Natural killer cell (primary cell): Measurements from ENCODE around the gene SERPIND1. TPM values are rescaled to one million over a fixed set of nuclear protein-coding genes. Genes with fewer than 3 reads are reported as not detected.

Source experiments
- ATAC-seq, 3 donors: fragments of 150-1000 bp in 2 of 3; fragments of 200-7000 bp in 1 of 3; cut with Tn5 transposase; 1 replicate in 1 of 3; 2 replicates in 2 of 3; pipeline ENCODE4 v1.10.0; 2021; ENCODE audit warnings: mild to moderate bottlenecking in 2 of 3, moderate library complexity in 2 of 3
- DNase-seq, 2 donors: peaks; one replicate each; pipeline versions ENCODE4 v3.0.0 to v3.0.0-alpha.2; 2013 to 2021; ENCODE audit warnings: mixed read lengths in 1 of 2
- H3K27ac ChIP-seq: one replicate; pipeline ENCODE4 v1.5.1; 2013; ENCODE audit warnings: mild to moderate bottlenecking, low read length
- H3K27me3 ChIP-seq: one replicate; pipeline ENCODE4 v1.6.1; 2013; ENCODE audit warnings: low read length; ENCODE audit not compliant: control insufficient read depth, insufficient read depth
- H3K36me3 ChIP-seq: one replicate; pipeline ENCODE4 v1.6.1; 2013; ENCODE audit warnings: low read length; ENCODE audit not compliant: control insufficient read depth, insufficient read depth
- H3K4me1 ChIP-seq: one replicate; pipeline ENCODE4 v1.6.1; 2013; ENCODE audit warnings: low read length; ENCODE audit not compliant: control insufficient read depth, insufficient read depth
- H3K4me3 ChIP-seq: one replicate; pipeline ENCODE4 v1.5.1; 2013; ENCODE audit warnings: low read length
- H3K9me3 ChIP-seq: one replicate; pipeline ENCODE4 v1.6.1; 2013; ENCODE audit warnings: low read length; ENCODE audit not compliant: control insufficient read depth, insufficient read depth
- H3K27ac Mint-ChIP-seq, 2 donors: one replicate each; pipeline ENCODE4 v1.8.0; 2022; ENCODE audit warnings: mild to moderate bottlenecking in 2 of 2, mixed read lengths in 2 of 2, moderate library complexity in 1 of 2
- H3K27me3 Mint-ChIP-seq, 2 donors: one replicate each; pipeline ENCODE4 v1.8.0; 2022; ENCODE audit warnings: low read depth in 2 of 2, mixed read lengths in 2 of 2
- H3K36me3 Mint-ChIP-seq: one replicate; pipeline ENCODE4 v1.8.0; 2022; ENCODE audit warnings: mixed read lengths
- H3K4me1 Mint-ChIP-seq, 2 donors: one replicate each; pipeline ENCODE4 v1.8.0; 2022; ENCODE audit warnings: mixed read lengths in 2 of 2
- H3K4me3 Mint-ChIP-seq: one replicate; pipeline ENCODE4 v1.8.0; 2022; ENCODE audit warnings: mild to moderate bottlenecking, moderate library complexity, mixed read lengths
- H3K9me3 Mint-ChIP-seq, 2 donors: one replicate each; pipeline ENCODE4 v1.8.0; 2022; ENCODE audit warnings: mixed read lengths in 2 of 2
- WGBS: methylation state at CpG from one replicate; pipeline ENCODE4 v1.1.7; 2013; ENCODE audit warnings: missing lambda C conversion rate; ENCODE audit not compliant: insufficient coverage; 5-methylcytosine and 5-hydroxymethylcytosine counted together
- intact Hi-C: fragments of 100-400 bp; cut with micrococcal nuclease; formaldehyde crosslinking; loops from one replicate; pipeline ENCODE4 v1.14.2; 2022
- total RNA-seq, 4 donors: library from RNA; stranded (reverse); fragments of 120-200 nt in 1 of 4; gene quantifications; one replicate each; pipeline versions ENCODE4 v1.2.3 to v1.2.4, GENCODE V29; 2013 to 2022
- TF ChIP-seq, protein P1 (sequence below): fragments of 200-600 bp; IDR thresholded peaks from one replicate; pipeline ENCODE4 v1.8.0; 2022; ENCODE audit warnings: antibody characterized with exemption

Gene SERPIND1
- total RNA-seq, 3 donors from 2014 or later (not counting 1 experiment from before 2014, with no cell fraction given), result 0.43 TPM; not detected in 2

DNA sequence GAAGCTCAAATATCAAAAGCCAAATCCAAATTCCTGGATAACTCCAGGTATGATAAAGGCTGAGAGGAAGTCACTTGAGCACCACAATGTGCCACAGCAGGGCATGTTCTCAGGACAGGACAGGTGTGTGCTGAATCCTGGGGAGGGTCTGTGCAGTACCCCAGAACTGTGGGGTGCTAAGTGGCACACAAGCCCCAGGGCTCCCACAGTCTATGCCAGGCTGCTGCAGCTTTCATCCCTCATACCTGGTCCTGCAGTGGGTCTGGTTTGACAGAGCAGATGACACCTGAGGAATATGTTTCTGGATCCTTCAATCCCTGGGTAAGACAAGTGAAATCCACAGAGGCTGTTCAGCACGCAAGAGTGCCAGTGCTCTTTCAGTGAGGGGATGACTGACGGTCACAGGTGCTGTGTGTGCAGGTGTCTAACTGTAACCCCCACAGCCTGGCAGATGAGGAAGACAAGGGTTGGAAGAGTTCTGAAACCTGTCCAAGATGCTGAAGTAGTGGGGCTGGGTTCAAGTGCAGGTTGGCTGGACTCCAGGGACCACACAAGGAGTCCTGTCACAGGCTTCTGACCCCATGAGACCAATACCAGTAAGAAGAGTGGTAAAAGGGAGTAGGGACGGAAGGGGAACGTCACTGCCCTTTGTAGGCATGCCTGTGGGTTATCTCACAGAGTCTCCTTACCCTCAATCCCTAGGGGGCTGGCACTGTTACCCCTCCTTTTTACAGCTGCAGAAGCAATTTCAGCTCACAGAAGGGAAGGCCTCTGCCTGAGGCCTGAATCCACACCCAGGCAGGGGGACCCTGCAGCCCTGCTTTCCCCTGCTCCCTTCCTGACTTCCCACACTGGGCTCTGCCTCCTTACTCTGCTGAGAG, 14.1 kb downstream of the SERPIND1 start:
- H3K27ac ChIP-seq, result no peak overlapping the region
- no peak overlapping the region for H3K4me3 ChIP-seq
- no peaks in the 10 kb centered on the region for H3K9me3 ChIP-seq
- H3K9me3 Mint-ChIP-seq, result no peaks in the 10 kb centered on the region
- peaks cover 54% of the 10 kb centered on the region for H3K36me3 ChIP-seq
- H3K27me3 Mint-ChIP-seq, result no peaks in the 10 kb centered on the region
- TF ChIP-seq, protein P1, sequence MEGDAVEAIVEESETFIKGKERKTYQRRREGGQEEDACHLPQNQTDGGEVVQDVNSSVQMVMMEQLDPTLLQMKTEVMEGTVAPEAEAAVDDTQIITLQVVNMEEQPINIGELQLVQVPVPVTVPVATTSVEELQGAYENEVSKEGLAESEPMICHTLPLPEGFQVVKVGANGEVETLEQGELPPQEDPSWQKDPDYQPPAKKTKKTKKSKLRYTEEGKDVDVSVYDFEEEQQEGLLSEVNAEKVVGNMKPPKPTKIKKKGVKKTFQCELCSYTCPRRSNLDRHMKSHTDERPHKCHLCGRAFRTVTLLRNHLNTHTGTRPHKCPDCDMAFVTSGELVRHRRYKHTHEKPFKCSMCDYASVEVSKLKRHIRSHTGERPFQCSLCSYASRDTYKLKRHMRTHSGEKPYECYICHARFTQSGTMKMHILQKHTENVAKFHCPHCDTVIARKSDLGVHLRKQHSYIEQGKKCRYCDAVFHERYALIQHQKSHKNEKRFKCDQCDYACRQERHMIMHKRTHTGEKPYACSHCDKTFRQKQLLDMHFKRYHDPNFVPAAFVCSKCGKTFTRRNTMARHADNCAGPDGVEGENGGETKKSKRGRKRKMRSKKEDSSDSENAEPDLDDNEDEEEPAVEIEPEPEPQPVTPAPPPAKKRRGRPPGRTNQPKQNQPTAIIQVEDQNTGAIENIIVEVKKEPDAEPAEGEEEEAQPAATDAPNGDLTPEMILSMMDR, result no peak
- DNase-seq, result no peak
- no peaks in the 10 kb centered on the region for H3K36me3 Mint-ChIP-seq
- H3K27ac Mint-ChIP-seq, result no peak overlapping the region
- WGBS, result 100% methylated on average over 4 of the region's 4 CpGs
- H3K4me3 Mint-ChIP-seq, result no peak overlapping the region
- peaks cover 0 to 4% of the 10 kb centered on the region in 2 donors for H3K4me1 Mint-ChIP-seq
- no peak for ATAC-seq
- intact Hi-C loops, result no loop called here
- H3K4me1 ChIP-seq, result no peaks in the 10 kb centered on the region
- no peaks in the 10 kb centered on the region for H3K27me3 ChIP-seq

DNA sequence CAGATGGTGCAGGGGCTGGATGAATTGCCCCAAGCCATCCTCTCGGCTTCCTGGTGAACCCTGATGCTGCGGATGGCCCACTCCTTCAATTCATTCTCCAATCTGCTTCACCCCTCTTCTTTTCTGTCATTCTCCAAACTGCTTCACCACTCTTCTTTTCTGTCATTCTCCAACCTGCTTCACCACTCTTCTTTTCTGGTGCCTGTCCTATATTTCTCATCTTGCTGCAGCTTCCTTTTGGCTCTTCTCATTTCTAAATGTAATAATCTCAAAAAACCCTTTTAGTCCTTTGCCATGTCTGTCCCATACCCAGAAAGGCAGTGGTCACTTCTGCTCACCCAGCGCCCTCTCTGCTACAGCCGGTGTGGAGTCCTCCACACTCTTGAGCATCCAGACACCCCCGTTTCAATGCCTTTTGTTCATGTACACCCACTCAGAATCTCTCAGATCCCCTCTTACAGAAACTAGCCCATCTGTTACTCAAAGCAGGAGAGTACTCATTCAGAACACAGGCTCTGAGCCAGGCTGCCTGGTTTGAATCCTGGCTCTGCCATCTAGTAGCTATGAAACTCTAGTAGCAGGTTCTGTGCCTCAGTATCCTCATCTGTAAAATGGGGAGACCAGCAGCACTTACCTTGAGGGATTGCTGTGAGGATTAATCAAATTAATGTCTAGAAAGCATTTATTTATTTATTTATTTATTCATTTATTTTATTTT, 14.9 kb downstream of the SERPIND1 start:
- Mint-ChIP-seq H3K27ac (no peak overlapping the region), H3K9me3 (no peaks in the 10 kb centered on the region), H3K27me3 (no peaks in the 10 kb centered on the region), H3K4me3 (no peak overlapping the region), H3K4me1 (peaks cover 0 to 4% of the 10 kb centered on the region in 2 donors), H3K36me3 (no peaks in the 10 kb centered on the region)
- H3K36me3 ChIP-seq, result peaks cover 54% of the 10 kb centered on the region
- TF ChIP-seq, protein P1, result no peak
- H3K27ac ChIP-seq, result no peak overlapping the region
- H3K27me3 ChIP-seq, result no peaks in the 10 kb centered on the region
- DNase-seq, result no peak
- intact Hi-C loops, result no loop called here
- ATAC-seq, result no peak
- no peaks in the 10 kb centered on the region for H3K4me1 ChIP-seq
- no peak overlapping the region for H3K4me3 ChIP-seq
- no peaks in the 10 kb centered on the region for H3K9me3 ChIP-seq
- WGBS, result 90% methylated on average over 5 of the region's 5 CpGs

DNA sequence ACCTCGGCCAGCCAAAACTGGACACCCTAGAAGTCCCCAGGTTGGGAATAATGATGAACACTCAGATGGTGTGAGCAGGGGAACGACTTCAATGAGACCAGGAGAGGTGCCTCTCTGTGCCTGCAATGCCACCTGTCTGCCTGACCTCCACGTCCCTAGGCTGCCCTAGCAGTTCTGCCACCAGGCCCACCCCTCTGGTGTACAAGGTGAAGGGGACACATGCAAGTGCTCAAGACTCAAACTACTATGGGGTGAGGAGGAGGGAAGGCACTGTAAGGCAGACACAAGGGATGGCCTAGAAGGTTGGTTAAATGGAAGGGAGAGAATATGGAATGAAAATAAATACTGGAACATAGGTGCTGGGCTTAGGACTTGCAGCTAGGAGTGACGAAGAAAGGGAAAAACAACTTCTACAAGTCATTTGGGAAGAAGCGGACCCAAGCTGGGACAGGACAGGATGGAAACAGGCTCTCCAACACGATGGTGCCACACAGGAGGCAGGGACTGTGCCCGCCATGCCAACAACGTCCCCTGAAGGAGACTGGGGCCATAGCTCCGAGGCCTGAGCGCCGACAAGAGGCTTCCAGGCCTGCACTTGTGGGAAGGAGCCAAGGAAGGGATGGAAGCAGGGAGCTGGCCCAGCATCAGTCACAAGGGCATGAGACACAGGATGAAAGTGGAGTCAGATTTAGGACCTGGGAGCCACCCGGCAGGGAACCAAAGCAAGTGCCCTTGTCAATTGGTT, 18.5 kb downstream of the SERPIND1 start:
- TF ChIP-seq, protein P1, result no peak
- H3K27ac Mint-ChIP-seq, result peak overlapping the region in 1 of 2 donors; percentile 59
- H3K27ac ChIP-seq, result no peak overlapping the region
- intact Hi-C loops, result no loop called here
- no peaks in the 10 kb centered on the region for H3K27me3 Mint-ChIP-seq
- peaks cover 0 to 4% of the 10 kb centered on the region in 2 donors for H3K4me1 Mint-ChIP-seq
- H3K27me3 ChIP-seq, result no peaks in the 10 kb centered on the region
- peaks cover 70% of the 10 kb centered on the region for H3K36me3 ChIP-seq
- no peak overlapping the region for H3K4me3 Mint-ChIP-seq
- no peak for DNase-seq
- no peaks in the 10 kb centered on the region for H3K9me3 Mint-ChIP-seq
- H3K9me3 ChIP-seq, result no peaks in the 10 kb centered on the region
- H3K36me3 Mint-ChIP-seq, result no peaks in the 10 kb centered on the region
- H3K4me1 ChIP-seq, result no peaks in the 10 kb centered on the region
- no peak overlapping the region for H3K4me3 ChIP-seq
- ATAC-seq, result no peak
- WGBS, result 97% methylated on average over 12 of the region's 12 CpGs
